Measurements from ENCODE around the gene MAPKAP1. TPM values are rescaled to one million over a fixed set of nuclear protein-coding genes. Genes with fewer than 3 reads are reported as not detected.

MAPKAP1 gene
- total RNA-seq, 2 experiments from 2014 or later = 53.2 to 59.4 TPM

GRCh38 chr9:125638239-125639045 is 68.6 kb downstream of the MAPKAP1 start:
- CTCF ChIA-PET = no interaction called here
- no peak overlapping the region for H3K4me3 Mint-ChIP-seq
- DNase-seq = no peak
- H3K4me1 Mint-ChIP-seq = peaks cover 36% of the 10 kb centered on the region
- no peaks in the 10 kb centered on the region for H3K27me3 Mint-ChIP-seq
- H3K27ac Mint-ChIP-seq = no peak overlapping the region
- H3K36me3 Mint-ChIP-seq = peaks cover 19% of the 10 kb centered on the region
- ATAC-seq = no peak
- H3K9me3 Mint-ChIP-seq (ENCODE audit: low read depth) = no peaks in the 10 kb centered on the region

GRCh38 chr9:125637241-125637640 is 69.8 kb downstream of the MAPKAP1 start:
- Mint-ChIP-seq H3K4me1 (peaks cover 41% of the 10 kb centered on the region), H3K27me3 (no peaks in the 10 kb centered on the region), H3K9me3 (ENCODE audit: low read depth) (no peaks in the 10 kb centered on the region), H3K36me3 (peaks cover 15% of the 10 kb centered on the region), H3K27ac (no peak overlapping the region), H3K4me3 (no peak overlapping the region)
- ATAC-seq (no peak), DNase-seq (no peak)
- CTCF ChIA-PET = interaction anchor here (1.1 kb wide), 1 partner anchor 78 kb away, joined by 4 read pairs; no protein-coding TSS in a partner anchor

GRCh38 chr9:125635888-125636287 is 71.1 kb downstream of the MAPKAP1 start:
- CTCF ChIA-PET = interaction anchor here (1.1 kb wide), 1 partner anchor 77 kb away, joined by 4 read pairs; no protein-coding TSS in a partner anchor
- DNase-seq (no peak), ATAC-seq (no peak)
- Mint-ChIP-seq H3K36me3 (peaks cover 14% of the 10 kb centered on the region), H3K4me3 (no peak overlapping the region), H3K27ac (no peak overlapping the region), H3K9me3 (ENCODE audit: low read depth) (no peaks in the 10 kb centered on the region), H3K27me3 (no peaks in the 10 kb centered on the region), H3K4me1 (peaks cover 51% of the 10 kb centered on the region)

DNA sequence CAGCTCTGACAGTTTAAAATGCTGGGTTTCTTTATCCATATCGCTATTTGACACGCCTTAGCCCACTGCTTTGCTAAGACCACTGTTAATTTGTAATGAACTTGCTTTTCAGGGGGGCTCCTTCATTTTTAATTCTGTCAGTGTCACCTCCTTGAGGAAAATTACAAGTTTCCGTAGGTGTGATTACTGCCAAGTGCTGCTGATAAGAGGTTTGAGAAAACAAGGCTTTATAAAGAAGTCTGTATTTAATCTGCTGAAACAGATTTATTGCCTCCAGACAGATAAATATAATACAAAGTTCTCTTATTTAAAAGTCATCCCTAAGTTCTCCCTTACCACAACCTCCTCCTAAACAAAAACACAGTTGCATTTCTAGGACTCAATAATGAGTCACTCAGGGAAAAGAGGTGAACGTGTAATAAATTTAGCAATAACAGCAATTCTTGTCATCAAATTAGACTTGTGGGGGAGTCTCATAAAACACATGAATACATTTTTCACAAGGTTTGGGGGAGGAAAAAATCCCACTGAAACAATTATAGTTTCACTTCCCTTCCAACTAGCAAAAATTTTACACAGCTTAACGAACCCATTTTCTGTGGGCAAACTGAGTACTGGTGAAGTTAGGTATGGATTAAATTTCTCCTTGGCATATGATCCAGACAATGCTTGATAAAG is 72.8 kb downstream of the MAPKAP1 start:
- Mint-ChIP-seq H3K27ac (no peak overlapping the region), H3K4me1 (peaks cover 55% of the 10 kb centered on the region), H3K4me3 (no peak overlapping the region), H3K9me3 (ENCODE audit: low read depth) (no peaks in the 10 kb centered on the region), H3K36me3 (peaks cover 14% of the 10 kb centered on the region), H3K27me3 (no peaks in the 10 kb centered on the region)
- DNase-seq (no peak), ATAC-seq (no peak)
- CTCF ChIA-PET = interaction anchor here (1.0 kb wide), 2 partner anchors 75 to 226 kb away, joined by 3 to 4 read pairs; no protein-coding TSS in a partner anchor

DNA sequence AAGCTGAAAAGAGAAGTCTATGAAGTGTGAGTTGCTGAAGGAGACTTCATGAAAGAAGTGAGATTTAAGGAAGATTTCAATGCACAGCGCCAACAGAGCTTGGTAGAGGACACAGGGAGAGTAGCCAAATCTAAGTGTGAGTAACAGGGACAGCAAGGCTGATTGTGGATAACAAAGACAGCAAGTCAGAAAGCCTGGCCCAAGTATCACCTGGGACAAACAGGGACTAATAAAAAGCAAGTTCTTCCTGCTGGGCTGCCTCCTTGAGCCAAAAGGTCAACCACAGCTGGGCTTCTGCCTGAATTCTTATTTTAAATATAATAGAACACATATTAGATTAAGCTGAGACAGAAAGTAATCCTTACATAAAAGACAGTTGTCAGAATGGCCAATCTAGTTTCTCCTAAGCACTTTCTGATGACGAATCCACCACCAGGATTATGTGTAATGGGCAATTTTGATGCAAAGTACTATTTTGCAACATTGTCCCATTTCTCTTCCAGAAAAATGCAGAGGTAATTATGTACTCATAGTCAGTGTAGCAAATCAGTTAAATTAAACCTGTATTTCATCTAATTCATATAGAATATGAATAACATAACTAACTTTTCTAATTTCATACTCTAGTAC is 73.8 kb downstream of the MAPKAP1 start:
- CTCF ChIA-PET = interaction anchor here (0.9 to 1.9 kb wide), 5 partner anchors 13 to 225 kb away, joined by 3 to 10 read pairs (median 3); no protein-coding TSS in a partner anchor
- peaks cover 57% of the 10 kb centered on the region for H3K4me1 Mint-ChIP-seq
- H3K27ac Mint-ChIP-seq = peak overlapping the region; percentile 59
- H3K27me3 Mint-ChIP-seq = no peaks in the 10 kb centered on the region
- H3K4me3 Mint-ChIP-seq = no peak overlapping the region
- no peak for DNase-seq
- H3K36me3 Mint-ChIP-seq = peaks cover 14% of the 10 kb centered on the region
- no peaks in the 10 kb centered on the region for H3K9me3 Mint-ChIP-seq (ENCODE audit: low read depth)
- ATAC-seq = no peak

- ATAC-seq (peak; percentile 76), DNase-seq (peak; percentile 67)
- Mint-ChIP-seq H3K27ac (peak overlapping the region; percentile 59), H3K4me3 (no peak overlapping the region), H3K4me1 (peaks cover 59% of the 10 kb centered on the region), H3K27me3 (no peaks in the 10 kb centered on the region), H3K36me3 (peaks cover 9% of the 10 kb centered on the region), H3K9me3 (ENCODE audit: low read depth) (no peaks in the 10 kb centered on the region)
- CTCF ChIA-PET = interaction anchor here (0.9 to 1.9 kb wide), 4 partner anchors 14 to 225 kb away, joined by 3 to 10 read pairs (median 3); no protein-coding TSS in a partner anchor
Observed at GRCh38 chr9:125632321-125633115, 74.5 kb downstream of the MAPKAP1 start.

DNA sequence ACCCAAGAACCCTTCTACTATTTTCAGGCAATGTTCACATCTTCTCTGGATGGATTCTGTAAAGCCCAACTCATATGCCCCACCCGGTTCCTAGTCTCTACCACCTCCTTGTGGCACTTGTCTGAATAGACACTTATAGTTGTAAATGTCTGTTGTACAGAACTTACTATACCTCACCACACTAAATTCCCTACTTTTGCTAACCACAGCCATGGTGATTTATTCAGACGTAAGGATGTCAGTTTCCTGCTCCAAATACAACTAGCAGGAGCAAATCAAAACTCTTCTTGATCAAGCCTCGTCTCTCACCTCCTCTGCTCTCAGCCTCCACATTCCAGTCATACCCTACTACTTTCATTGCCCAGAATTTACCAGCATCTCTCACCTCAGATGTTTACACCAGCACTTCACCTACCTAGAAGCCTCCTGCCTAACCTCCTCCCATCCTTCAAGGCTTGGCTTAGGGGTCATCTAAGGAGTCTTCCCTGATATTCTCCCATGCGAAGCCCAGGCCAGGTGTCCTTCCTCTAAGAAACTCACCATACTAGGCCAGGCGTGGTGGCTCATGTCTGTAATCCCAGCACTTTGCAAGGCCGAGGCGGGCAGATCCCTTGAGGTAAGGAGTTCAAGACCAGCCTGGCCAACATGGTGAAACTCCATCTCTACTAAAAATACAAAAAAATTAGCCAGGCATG is 75.5 kb downstream of the MAPKAP1 start:
- peak; percentile 49 for DNase-seq
- CTCF ChIA-PET = interaction anchor here (1.0 to 1.9 kb wide), 6 partner anchors 71 to 224 kb away, joined by 3 to 10 read pairs (median 4); no protein-coding TSS in a partner anchor
- Mint-ChIP-seq H3K4me3 (no peak overlapping the region), H3K4me1 (peaks cover 57% of the 10 kb centered on the region), H3K27me3 (no peaks in the 10 kb centered on the region), H3K36me3 (peaks cover 4% of the 10 kb centered on the region), H3K27ac (peak overlapping the region; percentile 1), H3K9me3 (ENCODE audit: low read depth) (no peaks in the 10 kb centered on the region)
- peak; percentile 54 for ATAC-seq

GRCh38 chr9:125630436-125630835 is 76.6 kb downstream of the MAPKAP1 start:
- no peaks in the 10 kb centered on the region for H3K27me3 Mint-ChIP-seq
- H3K9me3 Mint-ChIP-seq (ENCODE audit: low read depth) = no peaks in the 10 kb centered on the region
- H3K4me3 Mint-ChIP-seq = no peak overlapping the region
- DNase-seq = no peak
- CTCF ChIA-PET = interaction anchor here (0.9 to 1.5 kb wide), 7 partner anchors 16 to 222 kb away, joined by 3 to 7 read pairs (median 3); no protein-coding TSS in a partner anchor
- H3K4me1 Mint-ChIP-seq = peaks cover 49% of the 10 kb centered on the region
- no peak for ATAC-seq
- H3K36me3 Mint-ChIP-seq = peaks cover 4% of the 10 kb centered on the region
- no peak overlapping the region for H3K27ac Mint-ChIP-seq

DNA sequence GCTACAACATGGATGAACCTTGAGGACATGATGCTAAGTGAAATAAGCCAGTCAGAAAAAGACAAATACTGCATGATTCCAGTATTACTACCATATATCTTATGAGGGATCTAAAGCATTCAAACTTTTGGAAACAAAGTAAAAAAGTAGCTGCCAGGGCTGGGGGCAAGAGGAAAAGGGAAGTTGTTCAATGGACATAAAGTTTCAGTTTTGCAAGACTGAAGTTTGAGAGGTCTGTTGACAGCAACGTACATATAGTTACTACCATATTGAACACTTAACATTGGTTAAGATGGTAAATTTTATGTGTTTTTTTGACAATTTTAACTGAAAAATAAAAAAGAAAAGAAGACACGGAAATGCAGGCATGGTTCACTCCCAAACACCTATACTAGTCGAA is 77.6 kb downstream of the MAPKAP1 start:
- no peak overlapping the region for H3K27ac Mint-ChIP-seq
- H3K9me3 Mint-ChIP-seq (ENCODE audit: low read depth) = no peaks in the 10 kb centered on the region
- H3K36me3 Mint-ChIP-seq = peaks cover 2% of the 10 kb centered on the region

DNA sequence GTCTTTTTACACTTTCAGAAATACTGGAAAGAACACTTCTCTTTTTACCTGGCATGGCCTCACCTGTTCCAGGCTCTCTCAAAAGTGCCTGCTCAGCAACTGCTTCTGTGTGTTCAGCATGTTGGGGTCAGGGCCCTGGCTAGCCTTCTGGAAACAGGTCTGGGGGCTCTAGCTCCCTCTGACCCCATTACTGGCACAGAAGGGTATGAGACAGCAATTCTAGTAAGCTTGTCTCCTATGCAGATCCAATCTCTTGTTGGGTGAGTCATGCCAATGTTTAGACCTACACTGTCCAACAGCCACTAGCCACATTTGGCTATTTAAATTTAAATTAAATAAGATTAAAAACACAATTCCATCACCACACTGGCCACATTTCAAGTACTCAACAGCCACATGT is 80.8 kb downstream of the MAPKAP1 start:
- ATAC-seq = no peak
- DNase-seq = no peak
- no peak overlapping the region for H3K27ac Mint-ChIP-seq
- no peaks in the 10 kb centered on the region for H3K9me3 Mint-ChIP-seq (ENCODE audit: low read depth)
- H3K4me1 Mint-ChIP-seq = peaks cover 11% of the 10 kb centered on the region
- H3K36me3 Mint-ChIP-seq = peaks cover 2% of the 10 kb centered on the region
- no peak overlapping the region for H3K4me3 Mint-ChIP-seq
- CTCF ChIA-PET = no interaction called here
- H3K27me3 Mint-ChIP-seq = no peaks in the 10 kb centered on the region

More for the DNA sequence above, 77.6 kb downstream of the MAPKAP1 start:
- ATAC-seq (no peak), DNase-seq (no peak)
- H3K27me3 Mint-ChIP-seq = no peaks in the 10 kb centered on the region
- CTCF ChIA-PET = interaction anchor here (1.1 to 1.5 kb wide), 2 partner anchors 25 to 221 kb away, joined by 3 read pairs; no protein-coding TSS in a partner anchor
- H3K4me3 Mint-ChIP-seq = no peak overlapping the region
- H3K4me1 Mint-ChIP-seq = peaks cover 39% of the 10 kb centered on the region

DNA sequence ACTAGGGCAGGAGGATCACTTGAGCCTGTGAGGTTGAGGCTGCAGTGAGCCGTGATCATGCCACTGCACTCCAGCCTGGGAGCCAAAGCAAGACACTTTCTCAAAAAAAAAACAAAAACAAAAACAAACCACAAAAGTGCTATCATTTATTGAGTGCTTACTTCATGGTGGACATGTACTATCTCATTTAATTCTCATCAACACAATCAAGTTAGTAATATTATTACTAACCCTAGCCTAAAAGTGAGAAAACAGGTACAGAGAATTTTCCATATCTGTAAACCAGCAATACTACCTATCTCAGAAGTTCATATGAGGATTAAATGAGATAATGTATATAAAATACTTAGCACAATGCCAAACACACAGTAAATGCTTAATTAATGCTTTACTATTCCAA is 85.8 kb downstream of the MAPKAP1 start:
- Mint-ChIP-seq H3K4me3 (no peak overlapping the region), H3K9me3 (ENCODE audit: low read depth) (no peaks in the 10 kb centered on the region), H3K27ac (no peak overlapping the region), H3K4me1 (no peaks in the 10 kb centered on the region), H3K27me3 (no peaks in the 10 kb centered on the region), H3K36me3 (peaks cover 2% of the 10 kb centered on the region)
- CTCF ChIA-PET = no interaction called here
- DNase-seq (no peak), ATAC-seq (no peak)

GRCh38 chr9:125620216-125620615 is 86.8 kb downstream of the MAPKAP1 start:
- Mint-ChIP-seq H3K9me3 (ENCODE audit: low read depth) (no peaks in the 10 kb centered on the region), H3K4me1 (no peaks in the 10 kb centered on the region), H3K4me3 (no peak overlapping the region), H3K27me3 (no peaks in the 10 kb centered on the region), H3K36me3 (no peaks in the 10 kb centered on the region), H3K27ac (no peak overlapping the region)
- ATAC-seq (no peak), DNase-seq (no peak)
- CTCF ChIA-PET = no interaction called here

Measured in activated CD8-positive, alpha-beta memory T cell treated with anti-CD3 and anti-CD28 coated beads, Interleukin-2, amount 10 ng/mL, durations not matched to agents 7 days and 5 days (primary cell).